NCI-H446 treated with DMSO at 0.1 percent for 48 hours (cell line): ENCODE data around the gene FNDC3B.

Experiments
- DNase-seq: peaks from one replicate; lab custom pipeline; 2025; lab: John Stamatoyannopoulos, UW

The FNDC3B gene

GRCh38 chr3:172213904-172214303 lies 174.5 kb downstream of the FNDC3B start:
- DNase-seq: no peak

- no peak for DNase-seq
These were observed 176.9 kb downstream of the FNDC3B start for GRCh38 chr3:172216267-172216666.

GRCh38 chr3:172216911-172217310 lies 177.5 kb downstream of the FNDC3B start:
- DNase-seq: no peak

- no peak for DNase-seq
These were observed 178.5 kb downstream of the FNDC3B start for GRCh38 chr3:172217877-172218276.

- no peak for DNase-seq
These were observed 179.3 kb downstream of the FNDC3B start for GRCh38 chr3:172218350-172219323.

- DNase-seq: no peak
These were observed 180.4 kb downstream of the FNDC3B start for GRCh38 chr3:172219750-172220149.

- no peak for DNase-seq
These were observed 182.2 kb downstream of the FNDC3B start for GRCh38 chr3:172221547-172221946.

GRCh38 chr3:172222478-172223071 lies 183.2 kb downstream of the FNDC3B start:
- DNase-seq: no peak

GRCh38 chr3:172223870-172224269 lies 184.5 kb downstream of the FNDC3B start:
- no peak for DNase-seq

- no peak for DNase-seq
These were observed 185.3 kb downstream of the FNDC3B start for GRCh38 chr3:172224560-172225214.

- no peak for DNase-seq
These were observed 185.9 kb downstream of the FNDC3B start for GRCh38 chr3:172225215-172225707.

- DNase-seq: no peak
These were observed 187.5 kb downstream of the FNDC3B start for GRCh38 chr3:172226831-172227230.

GRCh38 chr3:172227340-172228035 lies 188.1 kb downstream of the FNDC3B start:
- DNase-seq: no peak

GRCh38 chr3:172228036-172228415 lies 188.6 kb downstream of the FNDC3B start:
- DNase-seq: no peak

GRCh38 chr3:172229462-172229861 lies 190.1 kb downstream of the FNDC3B start:
- DNase-seq: no peak

- DNase-seq: no peak
These were observed 192.0 kb downstream of the FNDC3B start for GRCh38 chr3:172231318-172231901.

- no peak for DNase-seq
These were observed 193.3 kb downstream of the FNDC3B start for GRCh38 chr3:172232579-172233212.

GRCh38 chr3:172233474-172234277 lies 194.3 kb downstream of the FNDC3B start:
- DNase-seq: no peak

GRCh38 chr3:172235698-172236097 lies 196.3 kb downstream of the FNDC3B start:
- no peak for DNase-seq
